ENCODE results near the gene RIPOR3.
"Not testable (repeated sequence)": the region's sequence is repeated elsewhere in the genome, so short reads cannot be mapped to it uniquely, and the experiment has no call there.

Gene RIPOR3

GRCh38 chr20:50724851-50725723, 33.7 kb upstream of the RIPOR3 start:
- no peak for FAIRE-seq

GRCh38 chr20:50724112-50724725, 32.9 kb upstream of the RIPOR3 start:
- FAIRE-seq, result no peak

GRCh38 chr20:50723672-50724071, 32.3 kb upstream of the RIPOR3 start:
- FAIRE-seq, result no peak

GRCh38 chr20:50722424-50723155, 31.2 kb upstream of the RIPOR3 start:
- no peak for FAIRE-seq

GRCh38 chr20:50721881-50722281, 30.5 kb upstream of the RIPOR3 start:
- FAIRE-seq, result no peak

GRCh38 chr20:50720582-50720981, 29.2 kb upstream of the RIPOR3 start:
- FAIRE-seq, result no peak

- no peak for FAIRE-seq
Observed at GRCh38 chr20:50720026-50720425, 28.7 kb upstream of the RIPOR3 start.

GRCh38 chr20:50719328-50719727, 28.0 kb upstream of the RIPOR3 start:
- FAIRE-seq, result no peak

GRCh38 chr20:50717974-50718761, 26.8 kb upstream of the RIPOR3 start:
- FAIRE-seq, result no peak

- no peak for FAIRE-seq
Observed at GRCh38 chr20:50717312-50717711, 26.0 kb upstream of the RIPOR3 start.

- no peak for FAIRE-seq
Observed at GRCh38 chr20:50716518-50716917, 25.2 kb upstream of the RIPOR3 start.

GRCh38 chr20:50715694-50716093, 24.4 kb upstream of the RIPOR3 start:
- no peak for FAIRE-seq

- FAIRE-seq, result not testable (repeated sequence)
Observed at GRCh38 chr20:50714426-50714825, 23.1 kb upstream of the RIPOR3 start.

- FAIRE-seq, result no peak
Observed at GRCh38 chr20:50713657-50714101, 22.3 kb upstream of the RIPOR3 start.

- FAIRE-seq, result no peak
Observed at GRCh38 chr20:50712771-50713656, 21.7 kb upstream of the RIPOR3 start.

GRCh38 chr20:50711113-50711825, 19.9 kb upstream of the RIPOR3 start:
- no peak for FAIRE-seq

GRCh38 chr20:50710492-50711063, 19.2 kb upstream of the RIPOR3 start:
- no peak for FAIRE-seq

- no peak for FAIRE-seq
Observed at GRCh38 chr20:50709636-50709973, 18.3 kb upstream of the RIPOR3 start.

- no peak for FAIRE-seq
Observed at GRCh38 chr20:50708845-50709635, 17.7 kb upstream of the RIPOR3 start.

GRCh38 chr20:50704971-50705370, 13.6 kb upstream of the RIPOR3 start:
- no peak for FAIRE-seq

All from colon (tissue), 2 donors.